Calu3 (cell line): Measurements from ENCODE around the gene EPHX1. TPM values are rescaled to one million over a fixed set of nuclear protein-coding genes. Genes with fewer than 3 reads are reported as not detected.

Source experiments
- BruUV-seq: library from RNA; stranded (reverse); fragments of 400-500 nt; replicated peaks from 2 replicates; lab custom pipeline; 2021; lab: Mats Ljungman, UMichigan
- CTCF ChIA-PET: fragments of 300-600 bp; sonication (Branson Sonifier 250); formaldehyde crosslinking; loops from one replicate; lab custom pipeline; 2022; ENCODE audit warnings: antibody characterized with exemption; lab: Charles Lee
- DNase-seq: peaks from one replicate; pipeline ENCODE4 v3.0.0; 2022
- H3K27ac Mint-ChIP-seq: one replicate; pipeline ENCODE4 v1.8.0; 2022; ENCODE audit warnings: mixed read lengths; ENCODE audit not compliant: unreplicated experiment
- H3K27me3 Mint-ChIP-seq: one replicate; pipeline ENCODE4 v1.8.0; 2022; ENCODE audit warnings: mixed read lengths; ENCODE audit not compliant: unreplicated experiment
- H3K36me3 Mint-ChIP-seq: one replicate; pipeline ENCODE4 v1.8.0; 2022; ENCODE audit warnings: mild to moderate bottlenecking, moderate library complexity, mixed read lengths; ENCODE audit not compliant: insufficient read depth, unreplicated experiment
- H3K4me1 Mint-ChIP-seq: one replicate; pipeline ENCODE4 v1.8.0; 2022; ENCODE audit warnings: mild to moderate bottlenecking, low read depth, mixed read lengths; ENCODE audit not compliant: unreplicated experiment
- H3K4me3 Mint-ChIP-seq: one replicate; pipeline ENCODE4 v1.8.0; 2022; ENCODE audit warnings: mild to moderate bottlenecking, low read depth, moderate library complexity, mixed read lengths; ENCODE audit not compliant: unreplicated experiment
- H3K9me3 Mint-ChIP-seq: one replicate; pipeline ENCODE4 v1.8.0; 2022; ENCODE audit warnings: low read depth, mixed read lengths; ENCODE audit not compliant: unreplicated experiment
- CTCF ChIP-seq: fragments of 200-600 bp; IDR thresholded peaks from one replicate; pipeline ENCODE4 v1.8.0; 2022; ENCODE audit warnings: antibody characterized with exemption; ENCODE audit not compliant: unreplicated experiment
- intact Hi-C: fragments of 100-400 bp; cut with micrococcal nuclease; formaldehyde crosslinking; loops from one replicate; pipeline ENCODE4 v1.10.0; 2022; ENCODE audit not compliant: unreplicated experiment
- total RNA-seq: library from RNA; stranded (reverse); gene quantifications from 2 replicates; pipeline ENCODE4 v1.2.3, GENCODE V29; 2022

EPHX1 gene
- total RNA-seq, 1 experiment from 2014 or later: 46.6 TPM

- Mint-ChIP-seq H3K36me3 (no peaks in the 10 kb centered on the region), H3K27ac (peak overlapping the region; percentile 61)
- DNase-seq: no peak
Observed at GRCh38 chr1:225771661-225772322, 38.1 kb upstream of the EPHX1 start.

GRCh38 chr1:225772323-225772768, 37.6 kb upstream of the EPHX1 start:
- peak; percentile 85 for TF ChIP-seq CTCF
- CTCF ChIA-PET: interaction anchor here (0.5 to 2.7 kb wide), 28 partner anchors 10 to 298 kb away, joined by 3 to 22 read pairs (median 6); partner anchors contain the start of genes ENAH, EPHX1 and TMEM63A
- Mint-ChIP-seq H3K4me3 (peak overlapping the region; percentile 35), H3K4me1 (peaks cover 63% of the 10 kb centered on the region), H3K27ac (peak overlapping the region; percentile 61), H3K27me3 (no peaks in the 10 kb centered on the region), H3K9me3 (no peaks in the 10 kb centered on the region), H3K36me3 (no peaks in the 10 kb centered on the region)
- intact Hi-C loops: loop anchor here (1.0 to 10.0 kb wide), 7 partner anchors 26 to 291 kb away; no protein-coding TSS in a partner anchor
- BruUV-seq: no TSS peak
- peak; percentile 98 for DNase-seq

More at GRCh38 chr1:225771661-225772322, 38.1 kb upstream of the EPHX1 start:
- no TSS peak for BruUV-seq
- H3K4me3 Mint-ChIP-seq: peak overlapping the region; percentile 35
- no peaks in the 10 kb centered on the region for H3K27me3 Mint-ChIP-seq
- intact Hi-C loops: loop anchor here (1.0 to 10.0 kb wide), 7 partner anchors 25 to 290 kb away; no protein-coding TSS in a partner anchor
- CTCF ChIA-PET: interaction anchor here (0.5 to 2.7 kb wide), 21 partner anchors 9 to 297 kb away, joined by 3 to 22 read pairs (median 5); partner anchors contain the start of genes ENAH and EPHX1
- no peaks in the 10 kb centered on the region for H3K9me3 Mint-ChIP-seq
- peaks cover 68% of the 10 kb centered on the region for H3K4me1 Mint-ChIP-seq
- TF ChIP-seq CTCF: no peak

GRCh38 chr1:225772848-225773247, 37.1 kb upstream of the EPHX1 start:
- Mint-ChIP-seq H3K36me3 (no peaks in the 10 kb centered on the region), H3K27ac (peak overlapping the region; percentile 61)

More at GRCh38 chr1:225772848-225773247, 37.1 kb upstream of the EPHX1 start:
- TF ChIP-seq CTCF: no peak
- H3K9me3 Mint-ChIP-seq: no peaks in the 10 kb centered on the region
- peak; percentile 47 for DNase-seq
- H3K4me1 Mint-ChIP-seq: peaks cover 58% of the 10 kb centered on the region
- no TSS peak for BruUV-seq
- intact Hi-C loops: loop anchor here (1.0 to 10.0 kb wide), 7 partner anchors 26 to 292 kb away; no protein-coding TSS in a partner anchor
- H3K27me3 Mint-ChIP-seq: no peaks in the 10 kb centered on the region
- CTCF ChIA-PET: interaction anchor here (0.6 to 2.7 kb wide), 24 partner anchors 10 to 298 kb away, joined by 3 to 22 read pairs (median 6); partner anchors contain the start of genes ENAH, EPHX1 and TMEM63A
- H3K4me3 Mint-ChIP-seq: peak overlapping the region; percentile 35
